IMR-90 (cell line): ENCODE results near the gene TDRKH. TPM values are rescaled to one million over a fixed set of nuclear protein-coding genes. Genes with fewer than 3 reads are reported as not detected.

Experiments used
- ATAC-seq: fragments of 200-7000 bp; cut with Tn5 transposase; 2 replicates; pipeline ENCODE4 v1.9.1; 2020; ENCODE audit warnings: low read depth, mild to moderate bottlenecking, moderate library complexity
- BruUV-seq: library from RNA; stranded (reverse); fragments of 400-500 nt; replicated peaks from 2 replicates; lab custom pipeline; 2021; lab: Mats Ljungman, UMichigan
- CTCF ChIA-PET: fragments of 300-600 bp; formaldehyde crosslinking; extraction: SDS; loops from one replicate; lab custom pipeline; 2021; ENCODE audit warnings: antibody characterized with exemption; lab: Yijun Ruan, JAX
- POLR2A ChIA-PET: fragments of 300-600 bp; sonication (Branson Sonifier 250); formaldehyde crosslinking; loops from one replicate; lab custom pipeline; 2022; ENCODE audit warnings: antibody characterized with exemption; ENCODE audit not compliant: unreplicated experiment; lab: Charles Lee
- DNase-seq: peaks from one replicate; pipeline ENCODE4 v3.0.0; 2013
- H2AFZ ChIP-seq: replicated peaks from 2 replicates; pipeline ENCODE3; 2013; ENCODE audit warnings: low read length, mild to moderate bottlenecking; ENCODE audit not compliant: poor library complexity
- H2AK5ac ChIP-seq: 2 replicates; pipeline ENCODE4 v1.6.1; 2013; ENCODE audit warnings: low read depth, low read length, inconsistent platforms
- H2AK9ac ChIP-seq: replicated peaks from 2 replicates; pipeline ENCODE3; 2013; ENCODE audit warnings: mild to moderate bottlenecking, low read depth, low read length, moderate library complexity; ENCODE audit not compliant: poor library complexity
- H2BK120ac ChIP-seq: 2 replicates; pipeline ENCODE4 v1.6.1; 2013; ENCODE audit warnings: low read depth, low read length, inconsistent platforms
- H2BK15ac ChIP-seq: 3 replicates; pipeline ENCODE4 v1.6.1; 2013; ENCODE audit warnings: low read depth, low read length, inconsistent platforms
- H2BK20ac ChIP-seq: 2 replicates; pipeline ENCODE4 v1.6.1; 2013; ENCODE audit warnings: low read depth, mild to moderate bottlenecking, inconsistent platforms, low read length, moderate library complexity
- H2BK5ac ChIP-seq: 2 replicates; pipeline ENCODE4 v1.6.1; 2013; ENCODE audit warnings: mild to moderate bottlenecking, low read depth, low read length, inconsistent platforms; ENCODE audit not compliant: poor library complexity, severe bottlenecking
- H3K14ac ChIP-seq: replicated peaks from 2 replicates; pipeline ENCODE4 v1.6.1; 2013; ENCODE audit warnings: low read depth, low read length, inconsistent platforms
- H3K18ac ChIP-seq: 2 replicates; pipeline ENCODE4 v1.6.1; 2013; ENCODE audit warnings: low read depth, low read length, control low read depth
- H3K23ac ChIP-seq: 2 replicates; pipeline ENCODE4 v1.6.1; 2013; ENCODE audit warnings: low read depth, low read length, inconsistent platforms
- H3K27ac ChIP-seq: 2 replicates; pipeline ENCODE4 v1.5.1; 2013; ENCODE audit warnings: mild to moderate bottlenecking, control low read depth, low read length; ENCODE audit not compliant: insufficient read depth
- H3K27me3 ChIP-seq: 2 replicates; pipeline ENCODE4 v1.6.1; 2013; ENCODE audit warnings: low read length; ENCODE audit not compliant: control insufficient read depth, insufficient read depth
- H3K36me3 ChIP-seq: 2 replicates; pipeline ENCODE4 v1.6.1; 2013; ENCODE audit warnings: low read length, mixed read lengths; ENCODE audit not compliant: control insufficient read depth, insufficient read depth
- H3K4ac ChIP-seq: 2 replicates; pipeline ENCODE4 v1.6.1; 2013; ENCODE audit warnings: low read depth, low read length, inconsistent platforms
- H3K4me1 ChIP-seq: 2 replicates; pipeline ENCODE4 v1.6.1; 2013; ENCODE audit warnings: low read length, mixed read lengths; ENCODE audit not compliant: control insufficient read depth, insufficient read depth
- H3K4me2 ChIP-seq: 2 replicates; pipeline ENCODE4 v1.6.1; 2013; ENCODE audit warnings: low read depth, mild to moderate bottlenecking, control low read depth, low read length, moderate library complexity
- H3K4me3 ChIP-seq: 2 replicates; pipeline ENCODE4 v1.5.1; 2013; ENCODE audit warnings: low read depth, mild to moderate bottlenecking, control low read depth, low read length, moderate library complexity; ENCODE audit not compliant: insufficient read depth
- H3K56ac ChIP-seq: 2 replicates; pipeline ENCODE4 v1.6.1; 2013; ENCODE audit warnings: low read length, inconsistent platforms; ENCODE audit not compliant: insufficient read depth; ENCODE audit errors: extremely low read depth
- H3K79me1 ChIP-seq, 2 experiments: 2 replicates each; pipeline ENCODE4 v1.6.1; 2013; ENCODE audit warnings: low read length in 2 of 2, inconsistent platforms in 1 of 2, low read depth in 1 of 2
- H3K9ac ChIP-seq: 2 replicates; pipeline ENCODE4 v1.6.1; 2013; ENCODE audit warnings: low read depth, low read length, control low read depth
- H3K9me1 ChIP-seq: 2 replicates; pipeline ENCODE4 v1.6.1; 2013; ENCODE audit warnings: low read length, inconsistent platforms; ENCODE audit not compliant: insufficient read depth
- H3K9me3 ChIP-seq: 2 replicates; pipeline ENCODE4 v1.6.1; 2013; ENCODE audit warnings: low read length; ENCODE audit not compliant: control insufficient read depth, insufficient read depth
- H4K20me1 ChIP-seq: 2 replicates; pipeline ENCODE4 v1.6.1; 2013; ENCODE audit warnings: low read length, inconsistent platforms; ENCODE audit not compliant: insufficient read depth
- H4K5ac ChIP-seq: 2 replicates; pipeline ENCODE4 v1.6.1; 2013; ENCODE audit warnings: mild to moderate bottlenecking, low read depth, low read length, control low read depth
- H4K8ac ChIP-seq, 2 experiments: 2 replicates each; pipeline ENCODE4 v1.6.1; 2013; ENCODE audit warnings: low read depth in 2 of 2, low read length in 2 of 2, control low read depth in 1 of 2, inconsistent platforms in 1 of 2
- H4K91ac ChIP-seq: 2 replicates; pipeline ENCODE4 v1.6.1; 2013; ENCODE audit warnings: low read depth, low read length, inconsistent platforms; ENCODE audit not compliant: insufficient read depth
- CEBPB ChIP-seq: IDR thresholded peaks from 2 replicates; pipeline ENCODE4 v1.6.1; 2012; ENCODE audit warnings: low read depth, low read length, improper control_type of control experiment
- CHD1 ChIP-seq: IDR thresholded peaks from 2 replicates; pipeline ENCODE4 v1.6.1; 2012; ENCODE audit warnings: low read depth, low read length, improper control_type of control experiment
- FOS ChIP-seq: fragments of 150-350 bp; IDR thresholded peaks from 2 replicates; pipeline ENCODE4 v1.6.1; 2016; ENCODE audit warnings: low read depth, low read length
- RAD21 ChIP-seq: IDR thresholded peaks from 2 replicates; pipeline ENCODE4 v1.6.1; 2012; ENCODE audit warnings: low read length, improper control_type of control experiment
- RFX5 ChIP-seq: IDR thresholded peaks from 2 replicates; pipeline ENCODE4 v1.8.0; 2012; ENCODE audit warnings: low read depth, mild to moderate bottlenecking, low read length, moderate library complexity
- SMC3 ChIP-seq: fragments of 150-350 bp; IDR thresholded peaks from 2 replicates; pipeline ENCODE4 v1.6.1; 2016; ENCODE audit warnings: low read depth, mild to moderate bottlenecking, antibody characterized with exemption, low read length, moderate library complexity
- WGBS, 2 experiments: methylation state at CpG; one replicate each; pipeline versions ENCODE4 v1.1.5 to v1.1.7; 2013; ENCODE audit warnings: missing lambda C conversion rate in 2 of 2; ENCODE audit not compliant: insufficient read length in 1 of 2; ENCODE audit errors: extremely low coverage in 2 of 2; 5-methylcytosine and 5-hydroxymethylcytosine counted together
- dilution Hi-C: fragments of 300-500 bp; cut with HindIII; formaldehyde crosslinking; loops from one replicate; pipeline ENCODE4 v1.14.3; 2018; ENCODE audit warnings: low sequenced_read_pairs; ENCODE audit not compliant: unreplicated experiment
- in situ Hi-C: fragments of 300-500 bp; cut with MboI; formaldehyde crosslinking; loops from 3 replicates; pipeline ENCODE4 v1.14.3; 2019; ENCODE audit warnings: low sequenced_read_pairs, inconsistent platforms, mixed read lengths
- intact Hi-C: fragments of 100-400 bp; cut with micrococcal nuclease; formaldehyde crosslinking; loops from 2 replicates; pipeline ENCODE4 v1.10.0; 2022
- polyA plus RNA-seq, 3 experiments: library from polyadenylated mRNA; depleted of rRNA; stranded (reverse); fragments of >200 nt; gene quantifications; 2 replicates each; pipeline ENCODE4 v1.2.3, GENCODE V29; 2012; ENCODE audit warnings: low replicate concordance in 1 of 3
- total RNA-seq: library from RNA; depleted of rRNA; stranded (reverse); fragments of >200 nt; gene quantifications from 2 replicates; pipeline ENCODE4 v1.2.3, GENCODE V29; 2012
- TF ChIP-seq, protein P1 (sequence below): fragments of 150-350 bp; IDR thresholded peaks from 2 replicates; pipeline ENCODE4 v1.6.1; 2017; ENCODE audit warnings: mild to moderate bottlenecking, antibody characterized with exemption, low read length, low read depth

The TDRKH gene
- total and polyA plus RNA-seq, 2 of the 4 experiments (the other 2 are of a cell fraction), result 1.2 to 2.2 TPM

DNA sequence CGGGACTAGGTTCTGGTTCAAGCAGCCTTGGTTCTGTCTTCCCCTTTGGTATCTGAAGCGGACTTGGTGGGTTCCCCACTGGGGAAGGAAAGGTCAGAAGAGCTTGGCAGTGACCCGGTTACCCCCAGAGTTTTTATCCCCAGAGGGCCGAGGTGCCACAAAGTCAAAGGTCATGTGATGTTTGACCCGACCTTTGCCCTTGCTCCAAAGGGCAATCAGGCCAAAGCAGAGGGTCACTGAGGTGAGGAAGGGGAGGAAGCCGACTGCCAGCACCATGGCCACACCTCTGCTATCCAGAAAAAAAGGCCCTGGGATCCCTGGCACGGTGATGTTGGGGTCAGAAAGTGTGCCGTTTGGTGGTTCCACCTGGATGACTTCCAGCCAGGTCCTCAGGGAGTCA is 10.5 kb upstream of the TDRKH start:
- no TSS peak for BruUV-seq
- Histone ChIP-seq H3K27me3 (peaks cover 86% of the 10 kb centered on the region), H2AK9ac (no peak overlapping the region), H3K23ac (no peak overlapping the region), H4K8ac (no peak overlapping the region), H3K36me3 (no peaks in the 10 kb centered on the region), H3K4me3 (no peak overlapping the region), H3K27ac (no peak overlapping the region), H3K79me1 (no peaks in the 10 kb centered on the region), H4K20me1 (no peaks in the 10 kb centered on the region), H2AFZ (no peak overlapping the region), H2BK20ac (no peak overlapping the region), H3K9me3 (no peaks in the 10 kb centered on the region), H2BK5ac (no peak overlapping the region), H3K9ac (no peak overlapping the region), H4K91ac (no peak overlapping the region), H3K56ac (no peak overlapping the region), H2AK5ac (no peak overlapping the region), H3K4me1 (no peaks in the 10 kb centered on the region), H3K14ac (no peak overlapping the region), H3K18ac (no peak overlapping the region), H2BK120ac (no peak overlapping the region), H2BK15ac (no peak overlapping the region), H3K4ac (no peak overlapping the region), H4K5ac (no peak overlapping the region), H3K4me2 (no peak overlapping the region), H3K9me1 (no peaks in the 10 kb centered on the region)
- TF ChIP-seq RFX5 (no peak), RAD21 (no peak), CEBPB (no peak), FOS (no peak), CHD1 (no peak), SMC3 (no peak)
- TF ChIP-seq, protein P1, sequence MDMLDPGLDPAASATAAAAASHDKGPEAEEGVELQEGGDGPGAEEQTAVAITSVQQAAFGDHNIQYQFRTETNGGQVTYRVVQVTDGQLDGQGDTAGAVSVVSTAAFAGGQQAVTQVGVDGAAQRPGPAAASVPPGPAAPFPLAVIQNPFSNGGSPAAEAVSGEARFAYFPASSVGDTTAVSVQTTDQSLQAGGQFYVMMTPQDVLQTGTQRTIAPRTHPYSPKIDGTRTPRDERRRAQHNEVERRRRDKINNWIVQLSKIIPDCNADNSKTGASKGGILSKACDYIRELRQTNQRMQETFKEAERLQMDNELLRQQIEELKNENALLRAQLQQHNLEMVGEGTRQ, result no peak
- intact Hi-C loops (no loop called here), dilution Hi-C loops (no loop called here), in situ Hi-C loops (no loop called here)
- WGBS, 2 experiments, result no CpG with 5 or more reads among the region's 8 CpGs
- ATAC-seq (no peak), DNase-seq (no peak)
- POLR2A ChIA-PET, result no interaction called here
- CTCF ChIA-PET, result no interaction called here
